ENCODE results near the gene S100A14.

- TF ChIP-seq, protein P1, sequence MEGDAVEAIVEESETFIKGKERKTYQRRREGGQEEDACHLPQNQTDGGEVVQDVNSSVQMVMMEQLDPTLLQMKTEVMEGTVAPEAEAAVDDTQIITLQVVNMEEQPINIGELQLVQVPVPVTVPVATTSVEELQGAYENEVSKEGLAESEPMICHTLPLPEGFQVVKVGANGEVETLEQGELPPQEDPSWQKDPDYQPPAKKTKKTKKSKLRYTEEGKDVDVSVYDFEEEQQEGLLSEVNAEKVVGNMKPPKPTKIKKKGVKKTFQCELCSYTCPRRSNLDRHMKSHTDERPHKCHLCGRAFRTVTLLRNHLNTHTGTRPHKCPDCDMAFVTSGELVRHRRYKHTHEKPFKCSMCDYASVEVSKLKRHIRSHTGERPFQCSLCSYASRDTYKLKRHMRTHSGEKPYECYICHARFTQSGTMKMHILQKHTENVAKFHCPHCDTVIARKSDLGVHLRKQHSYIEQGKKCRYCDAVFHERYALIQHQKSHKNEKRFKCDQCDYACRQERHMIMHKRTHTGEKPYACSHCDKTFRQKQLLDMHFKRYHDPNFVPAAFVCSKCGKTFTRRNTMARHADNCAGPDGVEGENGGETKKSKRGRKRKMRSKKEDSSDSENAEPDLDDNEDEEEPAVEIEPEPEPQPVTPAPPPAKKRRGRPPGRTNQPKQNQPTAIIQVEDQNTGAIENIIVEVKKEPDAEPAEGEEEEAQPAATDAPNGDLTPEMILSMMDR (conservative IDR thresholded peaks at IDR 0.05), result no peak
- TF ChIP-seq ZFX (IDR thresholded peaks at IDR 0.05), result no peak
These were observed 24.7 kb upstream of the S100A14 start for GRCh38 chr1:153640861-153641260.

Measured in C4-2B (cell line).